OCI-LY3 (cell line): ENCODE results near the gene USP54.

Source experiments
- H2AFZ ChIP-seq: fragments of 200-600, 300-600 bp; shearing (Covaris generic); 2 replicates; pipeline ENCODE4 v1.6.0; 2014; ENCODE audit warnings: antibody characterized with exemption, low read depth, low read length
- H3K27ac ChIP-seq: fragments of 200-600, 300-600 bp; sonication (generic); 2 replicates; pipeline ENCODE4 v1.5.1; 2014; ENCODE audit warnings: mild to moderate bottlenecking, low read length, moderate library complexity, mixed read lengths
- H3K27me3 ChIP-seq: fragments of 200-600, 300-600 bp; sonication (generic); 2 replicates; pipeline ENCODE4 v1.6.1; 2014; ENCODE audit warnings: low read depth, low read length, mixed read lengths
- H3K36me3 ChIP-seq: fragments of 200-600, 300-600 bp; sonication (generic); replicated peaks from 2 replicates; pipeline ENCODE3; 2014; ENCODE audit warnings: low read depth, low read length, mixed read lengths
- H3K4me1 ChIP-seq: fragments of 300-600, 200-600 bp; sonication (generic); 2 replicates; pipeline ENCODE4 v1.6.1; 2014; ENCODE audit warnings: low read length, mixed read lengths
- H3K4me2 ChIP-seq: fragments of 200-600, 300-600 bp; sonication (generic); 2 replicates; pipeline ENCODE4 v1.6.1; 2014; ENCODE audit warnings: low read length, mixed read lengths
- H3K4me3 ChIP-seq: fragments of 300-600, 200-600 bp; sonication (generic); 2 replicates; pipeline ENCODE4 v1.5.1; 2014; ENCODE audit warnings: antibody characterized with exemption, mild to moderate bottlenecking, low read length, moderate library complexity
- H3K79me2 ChIP-seq: fragments of 300-600, 200-600 bp; shearing (Covaris generic); 2 replicates; pipeline ENCODE4 v1.6.1; 2014; ENCODE audit warnings: mild to moderate bottlenecking, low read length, mixed read lengths
- H3K9ac ChIP-seq: fragments of 300-600, 200-600 bp; shearing (Covaris generic); 2 replicates; pipeline ENCODE4 v1.6.0; 2014; ENCODE audit warnings: mild to moderate bottlenecking, low read length, moderate library complexity
- H3K9me3 ChIP-seq: fragments of 200-600, 300-600 bp; shearing (Covaris generic); 2 replicates; pipeline ENCODE4 v1.6.1; 2014; ENCODE audit warnings: low read length, mixed read lengths; ENCODE audit not compliant: insufficient read depth
- H4K20me1 ChIP-seq: fragments of 200-600, 300-600 bp; sonication (generic); 2 replicates; pipeline ENCODE4 v1.6.1; 2016; ENCODE audit warnings: low read length, mixed read lengths; ENCODE audit not compliant: insufficient read depth
- CTCF ChIP-seq: fragments of 200-600, 300-600 bp; sonication (generic); IDR thresholded peaks from 2 replicates; pipeline ENCODE4 v1.5.1; 2014; ENCODE audit warnings: antibody characterized with exemption, low read length, low read depth
- EZH2phosphoT487 ChIP-seq: fragments of 200-600 bp; shearing (Covaris generic); IDR thresholded peaks from 2 replicates; pipeline ENCODE4 v1.6.1; 2018; ENCODE audit warnings: antibody characterized with exemption, mixed run types, low read depth

USP54 gene

GRCh38 chr10:73485320-73485719 lies 105.8 kb downstream of the USP54 start:
- TF ChIP-seq CTCF (no peak), EZH2phosphoT487 (no peak)
- Histone ChIP-seq H3K9ac (no peak overlapping the region), H3K27me3 (no peaks in the 10 kb centered on the region), H3K79me2 (peaks cover 11% of the 10 kb centered on the region; the same call in 1 of the 2 replicates), H2AFZ (no peak overlapping the region), H3K4me1 (peaks cover 5% of the 10 kb centered on the region), H3K4me2 (no peak overlapping the region), H3K4me3 (no peak overlapping the region), H3K9me3 (no peaks in the 10 kb centered on the region), H3K27ac (no peak overlapping the region), H4K20me1 (no peaks in the 10 kb centered on the region; the same call in 1 of the 2 replicates), H3K36me3 (peaks cover 6% of the 10 kb centered on the region)

- peak overlapping the region; percentile 47 for H3K4me2 ChIP-seq
- H3K9ac ChIP-seq = no peak overlapping the region
- H3K4me3 ChIP-seq = peak overlapping the region; percentile 38
- no peaks in the 10 kb centered on the region for H4K20me1 ChIP-seq
- no peak overlapping the region for H2AFZ ChIP-seq
- H3K9me3 ChIP-seq = no peaks in the 10 kb centered on the region
- H3K4me1 ChIP-seq = peaks cover 26% of the 10 kb centered on the region
- H3K79me2 ChIP-seq = peaks cover 7% of the 10 kb centered on the region; the same call in 1 of the 2 replicates
- H3K27me3 ChIP-seq = no peaks in the 10 kb centered on the region
- no peak for TF ChIP-seq CTCF
- no peak for TF ChIP-seq EZH2phosphoT487
- H3K36me3 ChIP-seq = peaks cover 14% of the 10 kb centered on the region
- no peak overlapping the region for H3K27ac ChIP-seq
These were observed 111.0 kb downstream of the USP54 start for GRCh38 chr10:73480158-73480557.

DNA sequence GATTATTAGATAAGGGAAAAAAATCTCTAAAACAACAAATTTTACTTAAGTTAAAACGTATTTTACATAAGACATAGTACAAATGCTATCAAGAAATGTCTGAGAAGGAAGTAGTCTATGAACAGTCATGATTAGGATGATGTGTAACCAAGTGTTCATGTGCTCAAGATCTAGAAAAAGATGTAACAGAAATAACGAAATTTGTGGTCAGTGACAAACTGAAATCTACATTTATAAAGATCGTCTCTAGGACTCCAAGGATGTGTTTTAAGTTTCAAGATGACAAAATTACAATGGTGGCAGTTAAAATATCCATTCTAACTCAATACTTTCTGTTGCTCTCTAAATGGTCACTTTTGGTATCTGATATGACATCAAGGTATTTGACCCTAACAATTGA lies 112.5 kb downstream of the USP54 start:
- Histone ChIP-seq H3K79me2 (peaks cover 7% of the 10 kb centered on the region; the same call in 1 of the 2 replicates), H3K27me3 (no peaks in the 10 kb centered on the region), H3K4me3 (no peak overlapping the region), H3K4me1 (peaks cover 26% of the 10 kb centered on the region), H3K36me3 (peaks cover 19% of the 10 kb centered on the region), H4K20me1 (no peaks in the 10 kb centered on the region), H3K4me2 (peak overlapping the region; percentile 35; the same call in 1 of the 2 replicates), H3K9ac (no peak overlapping the region), H3K27ac (0 out of 2 replicates have a peak overlapping the region, but pooled peaks have one; percentile 11), H3K9me3 (no peaks in the 10 kb centered on the region), H2AFZ (no peak overlapping the region)
- TF ChIP-seq EZH2phosphoT487 (no peak), CTCF (no peak)

- Histone ChIP-seq H2AFZ (no peak overlapping the region), H3K9me3 (no peaks in the 10 kb centered on the region), H3K27me3 (no peaks in the 10 kb centered on the region), H3K79me2 (no peaks in the 10 kb centered on the region), H3K9ac (no peak overlapping the region), H3K4me1 (peaks cover 8% of the 10 kb centered on the region), H3K4me2 (no peak overlapping the region), H4K20me1 (no peaks in the 10 kb centered on the region), H3K4me3 (no peak overlapping the region), H3K27ac (no peak overlapping the region), H3K36me3 (peaks cover 9% of the 10 kb centered on the region)
- TF ChIP-seq CTCF = no peak
- no peak for TF ChIP-seq EZH2phosphoT487
These were observed 119.9 kb downstream of the USP54 start for GRCh38 chr10:73471226-73471625.
